GM18505 (cell line): ENCODE measurements around the gene ALX1.

ENCODE experiments used
- ATAC-seq: cut with Tn5 transposase; IDR thresholded peaks from one replicate; pipeline ENCODE4 v1.9.1; 2021; ENCODE audit not compliant: unreplicated experiment
- POLR2A ChIP-seq: IDR thresholded peaks from 4 replicates; pipeline ENCODE4 v1.6.1; 2011; ENCODE audit warnings: borderline replicate concordance; ENCODE audit not compliant: insufficient read depth, insufficient read length; ENCODE audit errors: extremely low read depth

Gene ALX1

GRCh38 chr12:85325442-85325841 is 45.4 kb downstream of the ALX1 start:
- TF ChIP-seq POLR2A = no peak
- ATAC-seq = no peak

- no peak for TF ChIP-seq POLR2A
- no peak for ATAC-seq
Measured at GRCh38 chr12:85329913-85330312, 49.9 kb downstream of the ALX1 start.

GRCh38 chr12:85348779-85349178 is 68.8 kb downstream of the ALX1 start:
- no peak for ATAC-seq
- no peak for TF ChIP-seq POLR2A

GRCh38 chr12:85350356-85350755 is 70.3 kb downstream of the ALX1 start:
- no peak for ATAC-seq
- no peak for TF ChIP-seq POLR2A
